ENCODE data around the gene RAB33B. TPM values are rescaled to one million over a fixed set of nuclear protein-coding genes. Genes with fewer than 3 reads are reported as not detected.
"Not testable (repeated sequence)": the region's sequence is repeated elsewhere in the genome, so short reads cannot be mapped to it uniquely, and the experiment has no call there.

Gene RAB33B
- total and polyA plus RNA-seq, 4 donors, result 7.2 to 38.9 (median 8.6) TPM

DNA sequence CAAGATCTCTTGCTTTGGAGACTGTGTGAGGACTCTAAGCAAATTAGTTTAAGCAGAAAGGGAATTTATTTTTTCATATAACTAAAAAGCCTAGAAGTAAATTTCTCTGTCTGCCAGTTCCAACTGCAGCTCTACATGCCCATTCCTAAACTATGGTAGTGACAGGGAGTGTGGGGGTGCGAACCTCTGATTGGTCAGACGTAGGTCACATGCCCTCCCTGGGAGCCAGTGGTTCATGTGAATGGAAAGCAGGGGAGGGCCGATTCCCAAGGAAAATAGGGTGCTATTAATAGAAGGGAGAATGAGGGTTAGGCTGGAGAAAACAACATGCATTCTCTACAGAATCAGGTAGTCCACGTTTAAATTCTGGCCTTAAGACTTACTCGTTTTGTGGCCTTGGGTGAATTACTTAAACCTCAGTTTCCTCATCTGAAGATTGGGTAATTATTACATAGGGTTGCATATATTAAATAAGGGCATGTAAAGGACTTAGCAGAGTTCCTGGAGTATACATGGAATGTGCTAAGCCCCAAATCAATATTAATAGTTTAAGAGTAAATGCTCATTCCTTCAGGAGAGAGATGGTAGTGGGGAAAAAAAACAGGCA lies 7.2 kb downstream of the RAB33B start:
- Histone ChIP-seq H3K4me3 (ENCODE audit: low read depth in 1 of 3, low read length in 3 of 3) (no peak overlapping the region), H3K4me1 (ENCODE audit: control insufficient read depth in 4 of 4, insufficient read depth in 4 of 4, low read length in 3 of 4) (peaks cover 4 to 30% (median 16%) of the 10 kb centered on the region in 4 donors)

DNA sequence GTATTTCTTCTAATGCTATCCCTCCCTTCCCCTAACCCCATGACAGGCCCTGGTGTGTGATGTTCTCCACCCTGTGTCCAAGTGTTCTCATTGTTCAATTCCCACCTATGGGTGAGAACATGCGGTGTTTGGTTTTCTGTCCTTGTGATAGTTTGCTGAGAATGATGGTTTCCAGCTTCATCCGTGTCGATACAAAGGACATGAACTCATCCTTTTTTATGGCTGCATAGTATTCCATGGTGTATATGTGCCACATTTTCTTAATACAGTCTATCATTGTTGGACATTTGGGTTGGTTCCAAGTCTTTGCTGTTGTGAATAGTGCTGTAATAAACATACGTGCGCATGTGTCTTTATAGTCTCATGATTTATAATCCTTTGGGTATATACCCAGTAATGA lies 10.6 kb downstream of the RAB33B start:
- H3K36me3 ChIP-seq (ENCODE audit: control insufficient read depth in 4 of 4, insufficient read depth in 3 of 4, low read depth in 1 of 4, low read length in 3 of 4); DNase-seq (ENCODE audit: low spot score); H3K9me3 ChIP-seq (ENCODE audit: control insufficient read depth in 4 of 4, low read length in 3 of 4); H3K9ac ChIP-seq (ENCODE audit: low read depth in 1 of 2, low read length in 2 of 2); H3K27me3 ChIP-seq (ENCODE audit: control insufficient read depth in 4 of 4, insufficient read depth in 4 of 4, low read length in 3 of 4); H3K27ac ChIP-seq (ENCODE audit: low read depth in 1 of 2, low read length in 2 of 2); H3K4me3 ChIP-seq (ENCODE audit: low read depth in 1 of 3, low read length in 3 of 3): not testable (repeated sequence)
- peaks cover 2 to 18% (median 8%) of the 10 kb centered on the region in 4 donors for H3K4me1 ChIP-seq (ENCODE audit: control insufficient read depth in 4 of 4, insufficient read depth in 4 of 4, low read length in 3 of 4)
- 98% methylated on average over 5 of the region's 5 CpGs for WGBS

More for the DNA sequence above, 7.2 kb downstream of the RAB33B start:
- Histone ChIP-seq H3K27ac (ENCODE audit: low read depth in 1 of 2, low read length in 2 of 2) (no peak overlapping the region), H3K9ac (ENCODE audit: low read depth in 1 of 2, low read length in 2 of 2) (no peak overlapping the region), H3K9me3 (ENCODE audit: control insufficient read depth in 4 of 4, low read length in 3 of 4) (no peaks in the 10 kb centered on the region), H3K27me3 (ENCODE audit: control insufficient read depth in 4 of 4, insufficient read depth in 4 of 4, low read length in 3 of 4) (no peaks in the 10 kb centered on the region), H3K36me3 (ENCODE audit: control insufficient read depth in 4 of 4, insufficient read depth in 3 of 4, low read depth in 1 of 4, low read length in 3 of 4) (peaks cover 0 to 3% (median 2%) of the 10 kb centered on the region in 4 donors)
- 77% methylated on average over 5 of the region's 5 CpGs for WGBS
- DNase-seq (ENCODE audit: low spot score), result no peak
- TF ChIP-seq, protein P1, sequence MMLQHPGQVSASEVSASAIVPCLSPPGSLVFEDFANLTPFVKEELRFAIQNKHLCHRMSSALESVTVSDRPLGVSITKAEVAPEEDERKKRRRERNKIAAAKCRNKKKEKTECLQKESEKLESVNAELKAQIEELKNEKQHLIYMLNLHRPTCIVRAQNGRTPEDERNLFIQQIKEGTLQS (IDR thresholded peaks at IDR 0.05), result no peak
- no peak for TF ChIP-seq EGR1 (IDR thresholded peaks at IDR 0.05; ENCODE audit: low read depth in 2 of 2)
- TF ChIP-seq, protein P2, sequence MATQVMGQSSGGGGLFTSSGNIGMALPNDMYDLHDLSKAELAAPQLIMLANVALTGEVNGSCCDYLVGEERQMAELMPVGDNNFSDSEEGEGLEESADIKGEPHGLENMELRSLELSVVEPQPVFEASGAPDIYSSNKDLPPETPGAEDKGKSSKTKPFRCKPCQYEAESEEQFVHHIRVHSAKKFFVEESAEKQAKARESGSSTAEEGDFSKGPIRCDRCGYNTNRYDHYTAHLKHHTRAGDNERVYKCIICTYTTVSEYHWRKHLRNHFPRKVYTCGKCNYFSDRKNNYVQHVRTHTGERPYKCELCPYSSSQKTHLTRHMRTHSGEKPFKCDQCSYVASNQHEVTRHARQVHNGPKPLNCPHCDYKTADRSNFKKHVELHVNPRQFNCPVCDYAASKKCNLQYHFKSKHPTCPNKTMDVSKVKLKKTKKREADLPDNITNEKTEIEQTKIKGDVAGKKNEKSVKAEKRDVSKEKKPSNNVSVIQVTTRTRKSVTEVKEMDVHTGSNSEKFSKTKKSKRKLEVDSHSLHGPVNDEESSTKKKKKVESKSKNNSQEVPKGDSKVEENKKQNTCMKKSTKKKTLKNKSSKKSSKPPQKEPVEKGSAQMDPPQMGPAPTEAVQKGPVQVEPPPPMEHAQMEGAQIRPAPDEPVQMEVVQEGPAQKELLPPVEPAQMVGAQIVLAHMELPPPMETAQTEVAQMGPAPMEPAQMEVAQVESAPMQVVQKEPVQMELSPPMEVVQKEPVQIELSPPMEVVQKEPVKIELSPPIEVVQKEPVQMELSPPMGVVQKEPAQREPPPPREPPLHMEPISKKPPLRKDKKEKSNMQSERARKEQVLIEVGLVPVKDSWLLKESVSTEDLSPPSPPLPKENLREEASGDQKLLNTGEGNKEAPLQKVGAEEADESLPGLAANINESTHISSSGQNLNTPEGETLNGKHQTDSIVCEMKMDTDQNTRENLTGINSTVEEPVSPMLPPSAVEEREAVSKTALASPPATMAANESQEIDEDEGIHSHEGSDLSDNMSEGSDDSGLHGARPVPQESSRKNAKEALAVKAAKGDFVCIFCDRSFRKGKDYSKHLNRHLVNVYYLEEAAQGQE (IDR thresholded peaks at IDR 0.05), result no peak
- TF ChIP-seq NR2F2 (IDR thresholded peaks at IDR 0.05), result no peak
- TF ChIP-seq RAD21 (IDR thresholded peaks at IDR 0.05), result no peak
- no peak for TF ChIP-seq SP1 (IDR thresholded peaks at IDR 0.05)
- TF ChIP-seq FOXA1 (IDR thresholded peaks at IDR 0.05), result no peak
- TF ChIP-seq TAF1 (conservative IDR thresholded peaks at IDR 0.05), result no peak
- TF ChIP-seq RXRA (IDR thresholded peaks at IDR 0.05), result no peak

DNA sequence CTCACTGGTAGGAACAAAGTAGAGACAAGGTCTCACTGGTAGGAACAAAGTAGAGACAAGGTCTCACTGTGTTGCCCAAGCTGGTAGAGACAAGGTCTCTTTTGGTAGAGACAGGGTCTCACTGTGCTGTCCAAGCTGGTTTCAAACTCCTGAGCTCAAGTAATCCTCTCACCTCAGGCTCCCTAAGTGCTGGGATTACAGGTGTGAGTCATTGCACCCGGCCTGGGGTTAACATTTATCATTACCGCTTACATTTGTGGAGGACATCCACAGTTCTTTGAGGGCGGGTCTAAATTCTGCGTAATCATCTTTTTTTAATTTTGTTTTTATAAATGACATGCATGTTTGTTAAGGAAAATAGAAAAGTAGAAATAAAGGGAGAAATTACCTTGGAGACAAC lies 12.0 kb downstream of the RAB33B start:
- DNase-seq (ENCODE audit: low spot score), result no peak
- Histone ChIP-seq H3K4me1 (ENCODE audit: control insufficient read depth in 4 of 4, insufficient read depth in 4 of 4, low read length in 3 of 4) (peaks cover 9 to 21% (median 17%) of the 10 kb centered on the region in 4 donors), H3K9me3 (ENCODE audit: control insufficient read depth in 4 of 4, low read length in 3 of 4) (no peaks in the 10 kb centered on the region), H3K36me3 (ENCODE audit: control insufficient read depth in 4 of 4, insufficient read depth in 3 of 4, low read depth in 1 of 4, low read length in 3 of 4) (peaks cover 0 to 2% (median under 1%) of the 10 kb centered on the region in 4 donors), H3K9ac (ENCODE audit: low read depth in 1 of 2, low read length in 2 of 2) (no peak overlapping the region), H3K4me3 (ENCODE audit: low read depth in 1 of 3, low read length in 3 of 3) (no peak overlapping the region), H3K27me3 (ENCODE audit: control insufficient read depth in 4 of 4, insufficient read depth in 4 of 4, low read length in 3 of 4) (no peaks in the 10 kb centered on the region), H3K27ac (ENCODE audit: low read depth in 1 of 2, low read length in 2 of 2) (no peak overlapping the region)
- WGBS, result 79% methylated on average over 4 of the region's 4 CpGs
- TF ChIP-seq, protein P2 (IDR thresholded peaks at IDR 0.05), result no peak
- no peak for TF ChIP-seq TAF1 (conservative IDR thresholded peaks at IDR 0.05)
- TF ChIP-seq, protein P3, sequence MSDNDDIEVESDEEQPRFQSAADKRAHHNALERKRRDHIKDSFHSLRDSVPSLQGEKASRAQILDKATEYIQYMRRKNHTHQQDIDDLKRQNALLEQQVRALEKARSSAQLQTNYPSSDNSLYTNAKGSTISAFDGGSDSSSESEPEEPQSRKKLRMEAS (IDR thresholded peaks at IDR 0.05), result no peak
- no peak for TF ChIP-seq HNF4A (conservative IDR thresholded peaks at IDR 0.05)
- TF ChIP-seq RXRA (IDR thresholded peaks at IDR 0.05), result no peak
- TF ChIP-seq RAD21 (IDR thresholded peaks at IDR 0.05), result no peak
- TF ChIP-seq, protein P4, sequence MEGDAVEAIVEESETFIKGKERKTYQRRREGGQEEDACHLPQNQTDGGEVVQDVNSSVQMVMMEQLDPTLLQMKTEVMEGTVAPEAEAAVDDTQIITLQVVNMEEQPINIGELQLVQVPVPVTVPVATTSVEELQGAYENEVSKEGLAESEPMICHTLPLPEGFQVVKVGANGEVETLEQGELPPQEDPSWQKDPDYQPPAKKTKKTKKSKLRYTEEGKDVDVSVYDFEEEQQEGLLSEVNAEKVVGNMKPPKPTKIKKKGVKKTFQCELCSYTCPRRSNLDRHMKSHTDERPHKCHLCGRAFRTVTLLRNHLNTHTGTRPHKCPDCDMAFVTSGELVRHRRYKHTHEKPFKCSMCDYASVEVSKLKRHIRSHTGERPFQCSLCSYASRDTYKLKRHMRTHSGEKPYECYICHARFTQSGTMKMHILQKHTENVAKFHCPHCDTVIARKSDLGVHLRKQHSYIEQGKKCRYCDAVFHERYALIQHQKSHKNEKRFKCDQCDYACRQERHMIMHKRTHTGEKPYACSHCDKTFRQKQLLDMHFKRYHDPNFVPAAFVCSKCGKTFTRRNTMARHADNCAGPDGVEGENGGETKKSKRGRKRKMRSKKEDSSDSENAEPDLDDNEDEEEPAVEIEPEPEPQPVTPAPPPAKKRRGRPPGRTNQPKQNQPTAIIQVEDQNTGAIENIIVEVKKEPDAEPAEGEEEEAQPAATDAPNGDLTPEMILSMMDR (IDR thresholded peaks at IDR 0.05; ENCODE audit: low read depth, low read length, missing input control), result no peak
- TF ChIP-seq, protein P1 (IDR thresholded peaks at IDR 0.05), result no peak
- TF ChIP-seq, protein P5, sequence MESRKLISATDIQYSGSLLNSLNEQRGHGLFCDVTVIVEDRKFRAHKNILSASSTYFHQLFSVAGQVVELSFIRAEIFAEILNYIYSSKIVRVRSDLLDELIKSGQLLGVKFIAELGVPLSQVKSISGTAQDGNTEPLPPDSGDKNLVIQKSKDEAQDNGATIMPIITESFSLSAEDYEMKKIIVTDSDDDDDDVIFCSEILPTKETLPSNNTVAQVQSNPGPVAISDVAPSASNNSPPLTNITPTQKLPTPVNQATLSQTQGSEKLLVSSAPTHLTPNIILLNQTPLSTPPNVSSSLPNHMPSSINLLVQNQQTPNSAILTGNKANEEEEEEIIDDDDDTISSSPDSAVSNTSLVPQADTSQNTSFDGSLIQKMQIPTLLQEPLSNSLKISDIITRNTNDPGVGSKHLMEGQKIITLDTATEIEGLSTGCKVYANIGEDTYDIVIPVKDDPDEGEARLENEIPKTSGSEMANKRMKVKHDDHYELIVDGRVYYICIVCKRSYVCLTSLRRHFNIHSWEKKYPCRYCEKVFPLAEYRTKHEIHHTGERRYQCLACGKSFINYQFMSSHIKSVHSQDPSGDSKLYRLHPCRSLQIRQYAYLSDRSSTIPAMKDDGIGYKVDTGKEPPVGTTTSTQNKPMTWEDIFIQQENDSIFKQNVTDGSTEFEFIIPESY (IDR thresholded peaks at IDR 0.05), result no peak
- no peak for TF ChIP-seq HNF4G (IDR thresholded peaks at IDR 0.05)
- no peak for TF ChIP-seq FOXA1 (IDR thresholded peaks at IDR 0.05)
- no peak for TF ChIP-seq SP1 (IDR thresholded peaks at IDR 0.05)

All from liver (tissue), 9 donors.